ENCODE results near the gene SLC66A1. TPM values are rescaled to one million over a fixed set of nuclear protein-coding genes. Genes with fewer than 3 reads are reported as not detected.
"Not testable (repeated sequence)": the region's sequence is repeated elsewhere in the genome, so short reads cannot be mapped to it uniquely, and the experiment has no call there.

The SLC66A1 gene, protein sequence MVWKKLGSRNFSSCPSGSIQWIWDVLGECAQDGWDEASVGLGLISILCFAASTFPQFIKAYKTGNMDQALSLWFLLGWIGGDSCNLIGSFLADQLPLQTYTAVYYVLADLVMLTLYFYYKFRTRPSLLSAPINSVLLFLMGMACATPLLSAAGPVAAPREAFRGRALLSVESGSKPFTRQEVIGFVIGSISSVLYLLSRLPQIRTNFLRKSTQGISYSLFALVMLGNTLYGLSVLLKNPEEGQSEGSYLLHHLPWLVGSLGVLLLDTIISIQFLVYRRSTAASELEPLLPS
- total RNA-seq (5.8 TPM), polyA plus RNA-seq (10.8 TPM)
- long read RNA-seq, donor 1: 0 reads
- long read RNA-seq, donor 2, partial matches to known transcripts: 907 of 930 reads
- long read RNA-seq, donor 2, other reads (novel, unspliced or antisense): 20 of 930 reads
- long read RNA-seq, donor 3, partial matches to known transcripts: 307 of 307 reads
- long read RNA-seq, donor 3, other reads (novel, unspliced or antisense): 0 of 307 reads
- long read RNA-seq, donor 4, partial matches to known transcripts: 206 of 206 reads
- long read RNA-seq, donor 4, other reads (novel, unspliced or antisense): 0 of 206 reads
- long read RNA-seq, donor 5, partial matches to known transcripts: 346 of 355 reads
- long read RNA-seq, donor 5, other reads (novel, unspliced or antisense): 6 of 355 reads
- long read RNA-seq, donor 6, partial matches to known transcripts: 307 of 313 reads
- long read RNA-seq, donor 6, other reads (novel, unspliced or antisense): 5 of 313 reads
- long read RNA-seq, donor 7, partial matches to known transcripts: 505 of 514 reads
- long read RNA-seq, donor 7, other reads (novel, unspliced or antisense): 7 of 514 reads
- long read RNA-seq, donor 8: 0 reads
- long read RNA-seq, donor 9, partial matches to known transcripts: 148 of 148 reads
- long read RNA-seq, donor 9, other reads (novel, unspliced or antisense): 0 of 148 reads
- long read RNA-seq, donor 10, partial matches to known transcripts: 209 of 211 reads
- long read RNA-seq, donor 10, other reads (novel, unspliced or antisense): 0 of 211 reads

DNA sequence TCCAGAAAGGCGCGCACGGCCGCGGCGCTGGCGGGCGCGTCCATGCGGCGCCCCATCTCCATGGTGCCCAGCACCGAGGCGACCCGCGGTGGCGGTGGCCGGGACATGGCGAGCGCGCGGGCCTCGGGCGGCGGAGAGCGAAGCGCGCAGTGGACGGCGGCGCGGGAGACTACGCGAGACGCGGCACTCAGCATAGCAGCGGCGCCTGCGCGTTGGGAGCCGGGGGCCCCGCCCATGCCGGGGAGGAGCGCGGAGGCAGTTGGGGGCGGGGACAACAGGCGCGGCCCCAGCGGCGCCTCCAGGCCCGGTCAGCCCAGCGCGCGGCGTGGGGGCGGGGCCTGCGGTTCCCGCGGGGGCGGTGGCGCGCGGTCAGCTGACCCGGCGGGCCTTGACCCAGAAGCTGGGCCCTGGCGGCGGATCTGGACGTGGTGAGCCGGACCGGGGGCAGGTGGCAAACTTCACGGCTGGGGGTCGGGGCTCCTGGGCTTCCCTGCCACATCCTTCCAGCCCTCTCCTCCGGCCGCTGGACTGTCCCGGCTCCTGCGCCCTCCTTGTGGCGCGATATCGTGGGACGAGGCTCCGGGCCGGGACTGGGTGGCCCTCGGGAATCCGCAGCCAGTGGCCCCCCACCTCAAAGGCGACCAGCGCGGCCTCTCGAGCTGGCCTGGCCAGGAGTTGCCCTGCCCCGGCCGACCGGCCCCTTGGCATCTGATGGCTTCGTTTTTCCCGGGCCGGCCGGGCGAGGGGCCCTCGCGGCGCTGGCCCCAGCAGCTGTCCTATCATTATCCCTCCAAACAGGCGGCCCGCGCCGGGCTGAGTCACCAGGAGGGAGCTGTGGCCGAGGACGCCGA is at the start of gene SLC66A1, which contains the start of gene AKR7A2:
TSS of gene SLC66A1 (plus strand) at position 396 of the 851 bp plus-strand sequence. CDS start 5,352 bp downstream, outside the sequence.
TSS of gene AKR7A2 (minus strand) at position 214 of the 851 bp plus-strand sequence. CDS start at position 194, 20 bp downstream.
- H3K36me3 ChIP-seq (ENCODE audit: control insufficient read depth in 2 of 2, insufficient read depth in 2 of 2, low read length in 1 of 2): peaks cover 11 to 13% of the 10 kb centered on the region in 2 donors
- peaks cover 5 to 24% of the 10 kb centered on the region in 2 donors for H3K4me1 ChIP-seq (ENCODE audit: control insufficient read depth in 2 of 2, insufficient read depth in 2 of 2, low read length in 2 of 2)
- H3K27ac ChIP-seq (ENCODE audit: low read depth in 1 of 2, low read length in 1 of 2): peak within 1 kb of the TSS in 1 of 2 donors; percentile 70
- under 1% methylated on average over 105 of the region's 105 CpGs for WGBS
- H3K4me3 ChIP-seq (ENCODE audit: low read length in 2 of 2): peak within 1 kb of the TSS; percentile 69 to 81
- H3K27me3 ChIP-seq (ENCODE audit: control insufficient read depth in 2 of 2, insufficient read depth in 1 of 2, low read length in 1 of 2): peaks cover 0 to 3% of the 10 kb centered on the region in 2 donors
- H3K9me3 ChIP-seq (ENCODE audit: control insufficient read depth in 2 of 2, insufficient read depth in 1 of 2, low read length in 1 of 2): no peaks in the 10 kb centered on the region
- peak; percentile 53 to 93 (median 82) for DNase-seq (ENCODE audit: low read depth in 6 of 9, low spot score in 9 of 9)

DNA sequence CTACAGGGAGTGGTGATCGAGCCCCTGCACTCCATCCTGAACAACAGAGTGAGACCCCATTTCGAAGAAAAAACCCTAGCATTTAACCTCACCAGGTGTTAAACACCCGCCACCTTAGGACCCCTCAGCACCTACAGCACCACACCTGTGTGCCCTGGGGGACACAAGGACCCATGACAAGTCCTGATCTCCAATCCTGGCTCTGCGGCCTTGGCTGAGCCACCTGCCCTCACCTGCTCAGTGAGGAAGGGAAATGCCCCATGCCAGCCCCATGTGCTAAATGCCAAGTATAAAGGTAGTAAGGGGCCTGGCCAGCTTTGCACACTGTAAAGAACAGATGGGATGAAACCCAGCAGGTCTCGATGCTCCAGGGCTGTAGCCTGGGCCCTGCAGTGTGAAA is 49.4 kb upstream of the SLC66A1 start:
- Histone ChIP-seq H3K27me3 (ENCODE audit: control insufficient read depth in 2 of 2, insufficient read depth in 1 of 2, low read length in 1 of 2) (no peaks in the 10 kb centered on the region), H3K36me3 (ENCODE audit: control insufficient read depth in 2 of 2, insufficient read depth in 2 of 2, low read length in 1 of 2) (peaks cover 16 to 28% of the 10 kb centered on the region in 2 donors), H3K9me3 (ENCODE audit: control insufficient read depth in 2 of 2, insufficient read depth in 1 of 2, low read length in 1 of 2) (no peaks in the 10 kb centered on the region), H3K4me1 (ENCODE audit: control insufficient read depth in 2 of 2, insufficient read depth in 2 of 2, low read length in 2 of 2) (no peaks in the 10 kb centered on the region), H3K4me3 (ENCODE audit: low read length in 2 of 2) (no peak overlapping the region), H3K27ac (ENCODE audit: low read depth in 1 of 2, low read length in 1 of 2) (no peak overlapping the region)
- WGBS: 94% methylated on average over 5 of the region's 5 CpGs
- DNase-seq (ENCODE audit: low read depth in 6 of 9, low spot score in 9 of 9): no peak

DNA sequence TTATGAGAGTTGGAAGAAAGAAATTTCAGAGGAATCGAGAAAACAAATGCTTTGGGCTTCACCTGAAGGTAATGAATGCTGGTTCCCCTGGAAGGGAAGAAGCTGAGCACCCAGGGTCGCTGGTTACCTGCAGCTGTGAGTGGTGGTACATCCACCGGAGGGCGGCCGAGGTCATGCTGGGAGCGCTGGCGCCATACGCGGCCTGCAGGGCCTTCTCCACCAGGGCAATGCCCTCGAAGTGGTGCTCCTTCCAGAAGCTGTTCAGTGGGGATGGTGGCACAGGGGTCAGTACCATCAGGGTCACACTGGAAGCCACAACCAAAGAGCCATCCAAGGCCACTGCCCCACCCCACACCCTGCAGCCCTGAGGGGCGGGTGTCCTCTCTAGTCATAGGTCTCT is 43.7 kb upstream of the SLC66A1 start:
- no peaks in the 10 kb centered on the region for H3K4me1 ChIP-seq (ENCODE audit: control insufficient read depth in 2 of 2, insufficient read depth in 2 of 2, low read length in 2 of 2)
- WGBS: 91% methylated on average over 11 of the region's 11 CpGs
- H3K36me3 ChIP-seq (ENCODE audit: control insufficient read depth in 2 of 2, insufficient read depth in 2 of 2, low read length in 1 of 2): no peaks in the 10 kb centered on the region
- no peak overlapping the region for H3K27ac ChIP-seq (ENCODE audit: low read depth in 1 of 2, low read length in 1 of 2)
- H3K27me3 ChIP-seq (ENCODE audit: control insufficient read depth in 2 of 2, insufficient read depth in 1 of 2, low read length in 1 of 2): peaks cover under 1 to 10% of the 10 kb centered on the region in 2 donors
- H3K9me3 ChIP-seq (ENCODE audit: control insufficient read depth in 2 of 2, insufficient read depth in 1 of 2, low read length in 1 of 2): no peaks in the 10 kb centered on the region
- no peak overlapping the region for H3K4me3 ChIP-seq (ENCODE audit: low read length in 2 of 2)
- no peak for DNase-seq (ENCODE audit: low read depth in 6 of 9, low spot score in 9 of 9)

DNA sequence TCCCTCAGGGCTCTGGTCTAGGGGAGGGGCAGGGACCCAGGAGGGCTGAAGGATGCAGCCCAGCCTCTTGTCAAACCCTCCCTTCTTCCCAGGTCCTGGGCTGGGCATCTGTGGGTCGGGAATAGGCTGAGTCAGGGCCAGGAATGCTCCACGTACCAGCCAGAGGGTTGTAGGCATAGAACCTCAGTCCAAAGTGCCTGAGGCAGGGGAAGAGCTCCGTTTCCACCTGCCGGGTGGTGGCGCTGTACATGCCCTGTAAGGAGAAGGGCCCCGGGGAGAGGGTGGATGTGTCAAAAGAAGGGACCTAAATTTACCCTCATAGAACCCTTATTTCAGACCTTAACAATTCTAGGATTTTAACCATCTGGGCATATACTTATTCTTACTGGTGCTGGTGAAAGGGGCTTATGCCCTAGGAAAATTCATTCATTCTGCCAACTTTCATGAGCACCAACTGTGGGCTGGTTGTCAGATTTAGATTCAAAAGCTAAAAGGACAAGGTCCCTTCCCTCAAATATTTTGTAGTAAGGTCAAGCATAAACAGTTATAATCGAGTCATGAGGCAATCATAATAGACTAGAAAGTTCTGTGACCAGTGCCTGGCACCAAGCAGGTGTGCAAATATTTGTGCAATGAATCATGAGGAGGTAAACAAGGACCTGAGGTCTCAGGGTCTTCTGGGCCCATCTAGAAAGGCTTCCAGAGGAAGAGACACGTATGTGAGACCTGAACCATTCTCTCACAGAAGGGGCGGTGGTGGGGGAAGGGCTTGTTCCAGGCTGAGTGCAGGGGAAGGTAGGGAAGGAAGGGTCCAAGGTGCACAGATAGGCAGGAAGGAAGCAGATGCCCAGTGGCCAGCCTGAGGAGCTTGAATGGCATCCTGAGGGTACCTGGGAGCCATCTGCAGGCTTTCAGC is 42.4 kb upstream of the SLC66A1 start:
- H3K36me3 ChIP-seq (ENCODE audit: control insufficient read depth in 2 of 2, insufficient read depth in 2 of 2, low read length in 1 of 2); H3K9me3 ChIP-seq (ENCODE audit: control insufficient read depth in 2 of 2, insufficient read depth in 1 of 2, low read length in 1 of 2); H3K27ac ChIP-seq (ENCODE audit: low read depth in 1 of 2, low read length in 1 of 2); H3K4me1 ChIP-seq (ENCODE audit: control insufficient read depth in 2 of 2, insufficient read depth in 2 of 2, low read length in 2 of 2); H3K4me3 ChIP-seq (ENCODE audit: low read length in 2 of 2); DNase-seq (ENCODE audit: low read depth in 6 of 9, low spot score in 9 of 9): not testable (repeated sequence)
- 93% methylated on average over 9 of the region's 9 CpGs for WGBS
- peaks cover 2 to 22% of the 10 kb centered on the region in 2 donors for H3K27me3 ChIP-seq (ENCODE audit: control insufficient read depth in 2 of 2, insufficient read depth in 1 of 2, low read length in 1 of 2)

DNA sequence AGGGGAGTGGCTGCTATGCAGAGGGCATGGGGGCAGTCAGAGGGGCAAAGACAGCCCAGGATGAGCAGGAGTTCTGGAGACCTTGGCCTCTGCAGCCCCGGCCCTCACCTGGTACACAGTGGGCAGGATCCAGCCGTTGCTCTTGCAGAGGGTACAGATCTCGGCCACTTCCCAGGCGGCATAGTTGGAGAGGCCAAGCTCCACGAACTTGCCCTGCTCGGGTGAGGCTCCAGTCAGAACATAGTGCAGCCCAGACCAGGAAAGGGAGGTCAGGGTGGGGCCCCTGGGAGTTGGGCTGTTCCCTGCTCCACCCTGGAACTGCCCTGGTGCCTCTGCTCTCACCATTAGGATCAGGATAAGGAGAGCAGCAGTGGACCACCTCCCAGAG is 41.8 kb upstream of the SLC66A1 start:
- H3K9me3 ChIP-seq (ENCODE audit: control insufficient read depth in 2 of 2, insufficient read depth in 1 of 2, low read length in 1 of 2): not testable (repeated sequence)

DNA sequence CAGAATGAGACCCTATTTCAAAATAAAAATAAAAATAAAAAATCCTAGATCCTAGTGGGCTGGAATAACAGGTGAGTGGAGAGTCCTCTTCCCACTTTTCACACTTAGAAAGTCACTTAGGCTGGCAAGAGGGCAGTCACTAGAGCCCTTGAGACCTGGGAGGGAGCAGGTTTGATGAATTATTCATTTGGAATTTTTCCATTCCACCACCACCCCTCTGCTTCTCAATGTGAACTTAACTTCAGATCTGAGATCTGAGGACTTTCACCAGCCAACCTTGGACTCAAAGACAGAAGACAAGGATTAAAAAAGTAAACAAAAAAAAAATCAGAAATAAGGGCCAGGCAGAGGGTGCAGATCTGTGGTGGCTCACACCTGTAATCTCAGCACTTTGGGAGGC is 40.1 kb upstream of the SLC66A1 start:
- Histone ChIP-seq H3K27me3 (ENCODE audit: control insufficient read depth in 2 of 2, insufficient read depth in 1 of 2, low read length in 1 of 2) (peaks cover 2 to 29% of the 10 kb centered on the region in 2 donors), H3K4me1 (ENCODE audit: control insufficient read depth in 2 of 2, insufficient read depth in 2 of 2, low read length in 2 of 2) (no peaks in the 10 kb centered on the region), H3K27ac (ENCODE audit: low read depth in 1 of 2, low read length in 1 of 2) (no peak overlapping the region), H3K9me3 (ENCODE audit: control insufficient read depth in 2 of 2, insufficient read depth in 1 of 2, low read length in 1 of 2) (peaks cover 1 to 10% of the 10 kb centered on the region in 2 donors), H3K36me3 (ENCODE audit: control insufficient read depth in 2 of 2, insufficient read depth in 2 of 2, low read length in 1 of 2) (no peaks in the 10 kb centered on the region), H3K4me3 (ENCODE audit: low read length in 2 of 2) (no peak overlapping the region)
- DNase-seq (ENCODE audit: low read depth in 6 of 9, low spot score in 9 of 9): no peak

More for the DNA sequence above, 41.8 kb upstream of the SLC66A1 start:
- 96% methylated on average over 6 of the region's 6 CpGs for WGBS
- H3K27ac ChIP-seq (ENCODE audit: low read depth in 1 of 2, low read length in 1 of 2); H3K4me3 ChIP-seq (ENCODE audit: low read length in 2 of 2); H3K4me1 ChIP-seq (ENCODE audit: control insufficient read depth in 2 of 2, insufficient read depth in 2 of 2, low read length in 2 of 2); H3K36me3 ChIP-seq (ENCODE audit: control insufficient read depth in 2 of 2, insufficient read depth in 2 of 2, low read length in 1 of 2); DNase-seq (ENCODE audit: low read depth in 6 of 9, low spot score in 9 of 9): not testable (repeated sequence)
- H3K27me3 ChIP-seq (ENCODE audit: control insufficient read depth in 2 of 2, insufficient read depth in 1 of 2, low read length in 1 of 2): peaks cover 2 to 28% of the 10 kb centered on the region in 2 donors

DNA sequence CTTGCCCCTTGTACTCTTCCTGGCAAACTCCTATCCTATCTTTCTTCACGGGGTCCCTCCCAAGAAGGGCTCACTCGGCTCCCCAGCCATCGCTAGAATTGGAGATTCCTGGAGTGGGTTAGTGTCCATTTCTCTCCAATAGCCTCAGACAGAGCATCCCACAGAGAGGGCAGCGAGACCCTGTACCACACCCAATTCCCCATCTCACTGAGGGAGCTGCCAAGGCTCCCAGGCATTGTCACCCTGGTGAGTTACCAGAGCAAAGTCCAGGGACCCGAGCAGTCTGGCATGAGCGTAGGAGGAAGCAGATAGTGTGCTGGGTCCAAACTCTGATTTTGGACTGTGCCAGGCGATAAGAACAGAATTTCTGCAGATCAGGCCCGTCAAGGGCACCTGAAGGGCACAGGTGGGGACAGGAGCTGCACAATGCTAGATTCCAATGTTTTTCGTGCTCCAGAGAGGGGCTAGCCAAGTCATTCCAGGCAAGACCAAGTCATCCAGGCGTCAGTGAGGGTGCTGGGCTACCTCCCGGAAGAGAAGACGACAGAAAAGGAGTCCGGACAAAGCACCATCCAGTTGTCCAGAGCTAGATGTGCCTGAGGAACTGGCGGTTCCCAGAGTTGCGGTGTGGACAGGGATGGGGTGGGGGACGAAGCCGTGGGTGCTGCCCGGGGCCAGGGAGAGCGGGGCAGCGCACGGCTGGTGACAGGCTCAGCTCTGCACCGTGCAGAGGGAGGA is 38.9 kb upstream of the SLC66A1 start:
- H3K27me3 ChIP-seq (ENCODE audit: control insufficient read depth in 2 of 2, insufficient read depth in 1 of 2, low read length in 1 of 2): peaks cover 2 to 29% of the 10 kb centered on the region in 2 donors
- WGBS: 95% methylated on average over 22 of the region's 22 CpGs
- peaks cover 1 to 10% of the 10 kb centered on the region in 2 donors for H3K9me3 ChIP-seq (ENCODE audit: control insufficient read depth in 2 of 2, insufficient read depth in 1 of 2, low read length in 1 of 2)
- H3K4me1 ChIP-seq (ENCODE audit: control insufficient read depth in 2 of 2, insufficient read depth in 2 of 2, low read length in 2 of 2): no peaks in the 10 kb centered on the region
- H3K27ac ChIP-seq (ENCODE audit: low read depth in 1 of 2, low read length in 1 of 2): no peak overlapping the region
- H3K4me3 ChIP-seq (ENCODE audit: low read length in 2 of 2): no peak overlapping the region
- H3K36me3 ChIP-seq (ENCODE audit: control insufficient read depth in 2 of 2, insufficient read depth in 2 of 2, low read length in 1 of 2): no peaks in the 10 kb centered on the region
- no peak for DNase-seq (ENCODE audit: low read depth in 6 of 9, low spot score in 9 of 9)

Data from thymus (tissue), 14 donors.